ENCODE data around the gene SH3BP5L. TPM values are rescaled to one million over a fixed set of nuclear protein-coding genes. Genes with fewer than 3 reads are reported as not detected.

Gene SH3BP5L
- total RNA-seq, 4 donors from 2014 or later, result 21.9 to 38.7 (median 28.4) TPM

GRCh38 chr1:248860007-248860406, 34.3 kb upstream of the SH3BP5L start:
- TF ChIP-seq, protein P1, sequence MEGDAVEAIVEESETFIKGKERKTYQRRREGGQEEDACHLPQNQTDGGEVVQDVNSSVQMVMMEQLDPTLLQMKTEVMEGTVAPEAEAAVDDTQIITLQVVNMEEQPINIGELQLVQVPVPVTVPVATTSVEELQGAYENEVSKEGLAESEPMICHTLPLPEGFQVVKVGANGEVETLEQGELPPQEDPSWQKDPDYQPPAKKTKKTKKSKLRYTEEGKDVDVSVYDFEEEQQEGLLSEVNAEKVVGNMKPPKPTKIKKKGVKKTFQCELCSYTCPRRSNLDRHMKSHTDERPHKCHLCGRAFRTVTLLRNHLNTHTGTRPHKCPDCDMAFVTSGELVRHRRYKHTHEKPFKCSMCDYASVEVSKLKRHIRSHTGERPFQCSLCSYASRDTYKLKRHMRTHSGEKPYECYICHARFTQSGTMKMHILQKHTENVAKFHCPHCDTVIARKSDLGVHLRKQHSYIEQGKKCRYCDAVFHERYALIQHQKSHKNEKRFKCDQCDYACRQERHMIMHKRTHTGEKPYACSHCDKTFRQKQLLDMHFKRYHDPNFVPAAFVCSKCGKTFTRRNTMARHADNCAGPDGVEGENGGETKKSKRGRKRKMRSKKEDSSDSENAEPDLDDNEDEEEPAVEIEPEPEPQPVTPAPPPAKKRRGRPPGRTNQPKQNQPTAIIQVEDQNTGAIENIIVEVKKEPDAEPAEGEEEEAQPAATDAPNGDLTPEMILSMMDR (IDR thresholded peaks at IDR 0.05), result no peak
- TF ChIP-seq POLR2AphosphoS5 (IDR thresholded peaks at IDR 0.05) (no peak), EP300 (IDR thresholded peaks at IDR 0.05) (no peak), POLR2A (IDR thresholded peaks at IDR 0.05) (no peak)
- H3K4me3 ChIP-seq, result no peak overlapping the region
- no peaks in the 10 kb centered on the region for H3K9me3 ChIP-seq
- peaks cover 0 to 8% of the 10 kb centered on the region in 2 donors for H3K36me3 ChIP-seq
- WGBS, 2 donors (ENCODE audit: low coverage in 1 of 2), result 75 to 82% methylated on average over 4 of the region's 4 CpGs
- no peak for ATAC-seq
- H3K27ac ChIP-seq, result peak overlapping the region in 3 of 4 donors; percentile 91 to 95 (median 93)
- peaks cover 0 to 54% (median 26%) of the 10 kb centered on the region in 3 donors for H3K4me1 ChIP-seq
- H3K27me3 ChIP-seq, result no peaks in the 10 kb centered on the region

GRCh38 chr1:248858891-248859889, 33.5 kb upstream of the SH3BP5L start, which contains the start of gene ZNF692:
Gene ZNF692, minus strand, starts transcription at chr1:248859085. Its CDS starts 776 bp downstream, at chr1:248858309.
- Histone ChIP-seq H3K27me3 (no peaks in the 10 kb centered on the region), H3K4me1 (peaks cover 0 to 54% (median 26%) of the 10 kb centered on the region in 3 donors), H3K9me3 (no peaks in the 10 kb centered on the region), H3K4me3 (peak within 1 kb of the TSS; percentile 50 to 65), H3K27ac (peak within 1 kb of the TSS; percentile 84 to 95 (median 92)), H3K36me3 (peaks cover 0 to 14% of the 10 kb centered on the region in 2 donors)
- WGBS, 2 donors (ENCODE audit: low coverage in 1 of 2), result 29 to 36% methylated on average over 10 to 13 of the region's 62 CpGs
- TF ChIP-seq, protein P1 (IDR thresholded peaks at IDR 0.05), result peak in 1 of 4 experiments; percentile 11
- TF ChIP-seq POLR2A (IDR thresholded peaks at IDR 0.05) (peak; percentile 65 to 86), POLR2AphosphoS5 (IDR thresholded peaks at IDR 0.05) (peak; percentile 82), EP300 (IDR thresholded peaks at IDR 0.05) (no peak)
- peak; percentile 92 for ATAC-seq

- 0% methylated on average over 4 of the region's 45 CpGs; no CpG with 5 or more reads in 1 of the 2 donors for WGBS, 2 donors (ENCODE audit: low coverage in 1 of 2)
- ATAC-seq, result peak; percentile 57
These were observed 32.6 kb upstream of the SH3BP5L start for GRCh38 chr1:248858096-248858890.

GRCh38 chr1:248857749-248858095, 32.0 kb upstream of the SH3BP5L start:
- Histone ChIP-seq H3K4me1 (peaks cover 0 to 46% (median 16%) of the 10 kb centered on the region in 3 donors), H3K36me3 (peaks cover 0 to 25% of the 10 kb centered on the region in 2 donors), H3K4me3 (peak overlapping the region; percentile 50 to 65), H3K9me3 (no peaks in the 10 kb centered on the region), H3K27me3 (no peaks in the 10 kb centered on the region), H3K27ac (peak overlapping the region in 3 of 4 donors; percentile 91 to 95 (median 93))
- WGBS, 2 donors (ENCODE audit: low coverage in 1 of 2), result no CpG with 5 or more reads among the region's 4 CpGs
- TF ChIP-seq POLR2AphosphoS5 (IDR thresholded peaks at IDR 0.05) (no peak), EP300 (IDR thresholded peaks at IDR 0.05) (no peak), POLR2A (IDR thresholded peaks at IDR 0.05) (no peak)
- TF ChIP-seq, protein P1 (IDR thresholded peaks at IDR 0.05), result no peak
- no peak for ATAC-seq

More at GRCh38 chr1:248858096-248858890, 32.6 kb upstream of the SH3BP5L start:
- Histone ChIP-seq H3K4me1 (peaks cover 0 to 46% (median 22%) of the 10 kb centered on the region in 3 donors), H3K27me3 (no peaks in the 10 kb centered on the region), H3K9me3 (no peaks in the 10 kb centered on the region), H3K4me3 (peak overlapping the region; percentile 50 to 65), H3K36me3 (peaks cover 0 to 23% of the 10 kb centered on the region in 2 donors), H3K27ac (peak overlapping the region; percentile 84 to 95 (median 92))
- TF ChIP-seq POLR2AphosphoS5 (IDR thresholded peaks at IDR 0.05) (peak; percentile 43), POLR2A (IDR thresholded peaks at IDR 0.05) (no peak)
- TF ChIP-seq, protein P1 (IDR thresholded peaks at IDR 0.05), result peak in 3 of 4 experiments; percentile 41 to 54 (median 49)

All from gastroesophageal sphincter (tissue), 4 donors.